ENCODE measurements around the gene RFX8.

GRCh38 chr2:101410114-101410513 is 64.8 kb downstream of the RFX8 start:
- TF ChIP-seq CTCF (conservative IDR thresholded peaks at IDR 0.05; ENCODE audit: low read length), result no peak
- TF ChIP-seq EZH2phosphoT487 (IDR thresholded peaks at IDR 0.05; ENCODE audit: borderline replicate concordance), result no peak
